GM21528 (cell line): ENCODE results near the gene CISD3.

ENCODE experiments used
- ATAC-seq: cut with Tn5 transposase; IDR thresholded peaks from one replicate; pipeline ENCODE4 v1.9.1; 2021; ENCODE audit warnings: mild to moderate bottlenecking, moderate library complexity; ENCODE audit not compliant: unreplicated experiment, low FRiP score

CISD3 gene

DNA sequence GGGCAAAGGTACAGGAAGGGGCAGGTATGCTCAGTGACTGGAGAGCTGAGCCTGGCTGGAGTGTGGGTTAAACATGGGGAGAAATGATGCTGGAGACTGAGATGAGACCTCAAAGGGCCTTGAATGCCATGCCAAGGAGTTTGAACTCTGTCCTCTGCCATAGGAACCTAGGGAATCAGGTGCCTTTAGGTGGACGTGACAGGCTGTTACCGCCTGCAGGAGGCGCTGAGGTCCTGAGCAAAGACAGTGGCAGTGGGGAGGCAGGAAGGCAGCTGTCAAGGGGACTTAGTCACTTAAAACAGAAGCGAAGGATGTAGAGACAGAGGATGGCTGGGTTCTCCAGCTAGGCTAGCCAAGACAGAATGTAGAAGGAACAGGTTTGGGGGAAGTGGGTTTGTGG is 31.5 kb downstream of the CISD3 start:
- ATAC-seq: no peak

GRCh38 chr17:38762231-38762630 is 32.1 kb downstream of the CISD3 start:
- no peak for ATAC-seq

DNA sequence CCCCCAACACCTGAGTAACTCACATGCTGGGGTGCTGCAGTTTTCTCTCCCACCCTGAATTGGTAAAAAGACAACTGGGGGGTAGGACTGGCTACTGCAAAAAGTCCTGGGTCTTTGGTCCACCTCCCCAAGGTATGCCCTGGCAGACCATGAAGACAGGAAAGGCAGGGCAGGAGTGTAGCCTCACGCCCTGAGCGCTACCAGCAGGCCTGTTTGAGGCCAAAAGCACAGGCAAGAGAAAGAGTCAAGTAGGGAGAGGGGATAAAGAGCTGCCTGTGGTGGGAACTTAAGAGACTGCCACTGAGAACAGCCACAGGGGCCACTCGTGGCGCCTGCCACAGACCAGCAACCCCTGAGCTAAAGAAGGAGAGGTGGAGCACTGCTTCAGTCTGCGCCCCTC is 36.2 kb downstream of the CISD3 start:
- ATAC-seq: no peak

- ATAC-seq: no peak
These were observed 38.3 kb downstream of the CISD3 start for GRCh38 chr17:38768417-38768816.

GRCh38 chr17:38773258-38773657 is 43.1 kb downstream of the CISD3 start:
- no peak for ATAC-seq

DNA sequence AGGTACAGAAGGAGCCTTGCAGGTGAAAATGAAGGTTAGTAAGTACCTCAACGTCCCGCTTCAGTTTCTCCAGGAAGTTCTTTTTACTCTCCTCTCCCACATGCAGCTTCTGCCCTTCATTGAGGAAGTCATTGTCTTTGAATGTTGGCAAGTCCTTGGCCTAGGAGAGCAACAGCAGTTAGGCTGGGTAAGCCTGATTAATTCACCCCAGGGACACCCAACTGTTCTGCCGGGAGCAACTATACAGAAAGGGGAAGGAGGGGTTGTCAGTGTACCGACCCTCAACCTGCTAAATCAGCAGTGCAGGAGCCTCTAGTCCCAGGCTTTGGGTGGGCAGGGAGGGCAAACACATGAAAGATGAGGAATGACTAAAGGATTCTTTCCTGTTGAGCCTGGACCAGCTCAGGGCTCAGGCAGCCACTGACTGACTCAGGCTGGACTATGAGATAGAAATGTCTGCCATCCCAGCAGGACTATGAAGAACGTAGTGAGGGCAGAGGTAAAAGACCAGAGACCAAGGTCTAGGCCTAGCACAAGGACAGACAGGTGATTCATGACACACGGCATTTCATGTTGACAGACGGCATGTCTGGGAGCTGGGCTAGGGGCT is 47.6 kb downstream of the CISD3 start:
- ATAC-seq: no peak

GRCh38 chr17:38779965-38780752 is 50.0 kb downstream of the CISD3 start:
- no peak for ATAC-seq

DNA sequence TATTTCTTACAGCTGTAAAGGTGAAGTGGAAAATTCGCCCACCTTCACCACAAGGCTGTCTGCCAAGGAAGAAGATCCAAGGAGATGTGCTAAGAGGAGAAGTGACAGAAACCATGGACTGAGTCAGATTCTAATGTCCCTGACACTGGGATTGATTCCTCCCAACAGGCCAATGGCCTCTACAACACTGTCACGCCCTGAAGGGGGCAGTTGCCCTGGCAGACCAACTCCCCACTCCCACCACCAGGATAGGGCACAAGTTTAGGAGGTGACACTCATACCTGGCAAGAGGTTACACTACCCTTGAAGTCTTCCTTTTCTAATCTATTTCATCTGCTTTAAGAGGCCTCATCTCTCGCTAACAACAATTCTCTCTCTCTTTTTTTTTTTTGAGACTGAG is 53.1 kb downstream of the CISD3 start:
- no peak for ATAC-seq
